ENCODE data around the gene RAET1L. TPM values are rescaled to one million over a fixed set of nuclear protein-coding genes. Genes with fewer than 3 reads are reported as not detected.

The RAET1L gene
- total RNA-seq, 1 experiment from 2014 or later = not detected

DNA sequence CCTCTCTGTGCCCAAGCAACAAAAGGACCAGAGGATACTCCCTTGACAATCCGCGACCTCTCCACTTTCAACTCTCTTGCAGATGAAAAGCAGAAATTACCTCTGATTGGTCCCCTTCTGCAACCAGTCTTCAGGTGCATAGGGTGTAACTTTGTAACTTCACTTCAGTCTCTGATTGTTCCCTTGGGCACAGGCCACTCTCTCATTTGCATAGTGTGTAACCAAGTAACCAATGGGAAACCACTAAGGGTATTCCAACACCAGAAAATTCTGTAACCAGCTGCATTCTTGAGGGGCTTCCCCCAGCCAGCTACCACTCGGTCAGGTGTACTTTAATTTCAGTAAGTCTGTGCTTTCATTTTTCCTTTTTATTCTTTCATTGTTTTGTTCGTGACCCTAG lies 4.4 kb upstream of the RAET1L start:
- Histone ChIP-seq H3K9me3 (ENCODE audit: control insufficient read depth, insufficient read depth, low read depth, low read length) (no peaks in the 10 kb centered on the region), H3K27me3 (ENCODE audit: control insufficient read depth, insufficient read depth, low read length) (peaks cover 10% of the 10 kb centered on the region), H3K27ac (ENCODE audit: low read length) (no peak overlapping the region), H3K36me3 (ENCODE audit: control insufficient read depth, insufficient read depth, low read length) (no peaks in the 10 kb centered on the region), H3K4me1 (ENCODE audit: control insufficient read depth, insufficient read depth, low read length) (peaks cover 8% of the 10 kb centered on the region; the same call in 1 of the 2 replicates), H3K4me3 (ENCODE audit: low read depth in 2 of 2, low read length in 2 of 2) (no peak overlapping the region)
- no TSS peak for BruUV-seq (replicated peaks)
- in situ Hi-C loops (cut with HindIII; ENCODE audit: low pct_unique_long_range_greater_than_20kb, low sequenced_read_pairs) = no loop called here
- DNase-seq (ENCODE audit: low read depth, low spot score) (no peak), ATAC-seq (no peak)
- ChIA-PET CTCF (no interaction called here), POLR2A (no interaction called here)
- TF ChIP-seq SIN3A (IDR thresholded peaks at IDR 0.05; ENCODE audit: borderline replicate concordance, insufficient read depth, low read depth, low read length) (no peak), TCF7L2 (IDR thresholded peaks at IDR 0.05; ENCODE audit: low read depth, low read length) (no peak), POLR2AphosphoS5 (IDR thresholded peaks at IDR 0.05; ENCODE audit: low read depth, low read length) (no peak)
- TF ChIP-seq, protein P1, sequence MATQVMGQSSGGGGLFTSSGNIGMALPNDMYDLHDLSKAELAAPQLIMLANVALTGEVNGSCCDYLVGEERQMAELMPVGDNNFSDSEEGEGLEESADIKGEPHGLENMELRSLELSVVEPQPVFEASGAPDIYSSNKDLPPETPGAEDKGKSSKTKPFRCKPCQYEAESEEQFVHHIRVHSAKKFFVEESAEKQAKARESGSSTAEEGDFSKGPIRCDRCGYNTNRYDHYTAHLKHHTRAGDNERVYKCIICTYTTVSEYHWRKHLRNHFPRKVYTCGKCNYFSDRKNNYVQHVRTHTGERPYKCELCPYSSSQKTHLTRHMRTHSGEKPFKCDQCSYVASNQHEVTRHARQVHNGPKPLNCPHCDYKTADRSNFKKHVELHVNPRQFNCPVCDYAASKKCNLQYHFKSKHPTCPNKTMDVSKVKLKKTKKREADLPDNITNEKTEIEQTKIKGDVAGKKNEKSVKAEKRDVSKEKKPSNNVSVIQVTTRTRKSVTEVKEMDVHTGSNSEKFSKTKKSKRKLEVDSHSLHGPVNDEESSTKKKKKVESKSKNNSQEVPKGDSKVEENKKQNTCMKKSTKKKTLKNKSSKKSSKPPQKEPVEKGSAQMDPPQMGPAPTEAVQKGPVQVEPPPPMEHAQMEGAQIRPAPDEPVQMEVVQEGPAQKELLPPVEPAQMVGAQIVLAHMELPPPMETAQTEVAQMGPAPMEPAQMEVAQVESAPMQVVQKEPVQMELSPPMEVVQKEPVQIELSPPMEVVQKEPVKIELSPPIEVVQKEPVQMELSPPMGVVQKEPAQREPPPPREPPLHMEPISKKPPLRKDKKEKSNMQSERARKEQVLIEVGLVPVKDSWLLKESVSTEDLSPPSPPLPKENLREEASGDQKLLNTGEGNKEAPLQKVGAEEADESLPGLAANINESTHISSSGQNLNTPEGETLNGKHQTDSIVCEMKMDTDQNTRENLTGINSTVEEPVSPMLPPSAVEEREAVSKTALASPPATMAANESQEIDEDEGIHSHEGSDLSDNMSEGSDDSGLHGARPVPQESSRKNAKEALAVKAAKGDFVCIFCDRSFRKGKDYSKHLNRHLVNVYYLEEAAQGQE (IDR thresholded peaks at IDR 0.05; ENCODE audit: insufficient read depth in 1 of 2, low read depth in 2 of 2, low read length in 1 of 2) = no peak
- intact Hi-C loops (cut with micrococcal nuclease; ENCODE audit: unreplicated experiment) = no loop called here

DNA sequence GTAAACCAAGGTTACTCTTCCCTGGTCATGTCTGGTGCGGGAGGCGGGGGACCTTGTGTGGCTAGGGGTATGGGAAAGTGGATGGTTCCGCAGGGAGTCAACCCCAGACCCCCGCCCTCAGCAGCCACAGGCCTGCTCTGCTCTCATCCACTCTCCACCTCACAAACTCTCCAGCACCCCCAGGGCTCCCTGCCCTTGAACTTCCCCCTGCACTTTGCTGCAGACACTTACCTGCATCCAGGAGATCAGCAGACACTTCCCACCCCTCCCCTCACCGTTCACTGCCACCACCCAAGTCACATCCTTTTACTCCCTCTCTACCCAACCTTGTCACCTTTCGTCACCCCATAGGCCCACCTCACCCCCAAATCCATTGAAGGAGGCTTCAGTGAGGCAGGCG lies 3.9 kb upstream of the RAET1L start:
- TF ChIP-seq, protein P1 (IDR thresholded peaks at IDR 0.05; ENCODE audit: insufficient read depth in 1 of 2, low read depth in 2 of 2, low read length in 1 of 2) = no peak
- TF ChIP-seq, protein P2, sequence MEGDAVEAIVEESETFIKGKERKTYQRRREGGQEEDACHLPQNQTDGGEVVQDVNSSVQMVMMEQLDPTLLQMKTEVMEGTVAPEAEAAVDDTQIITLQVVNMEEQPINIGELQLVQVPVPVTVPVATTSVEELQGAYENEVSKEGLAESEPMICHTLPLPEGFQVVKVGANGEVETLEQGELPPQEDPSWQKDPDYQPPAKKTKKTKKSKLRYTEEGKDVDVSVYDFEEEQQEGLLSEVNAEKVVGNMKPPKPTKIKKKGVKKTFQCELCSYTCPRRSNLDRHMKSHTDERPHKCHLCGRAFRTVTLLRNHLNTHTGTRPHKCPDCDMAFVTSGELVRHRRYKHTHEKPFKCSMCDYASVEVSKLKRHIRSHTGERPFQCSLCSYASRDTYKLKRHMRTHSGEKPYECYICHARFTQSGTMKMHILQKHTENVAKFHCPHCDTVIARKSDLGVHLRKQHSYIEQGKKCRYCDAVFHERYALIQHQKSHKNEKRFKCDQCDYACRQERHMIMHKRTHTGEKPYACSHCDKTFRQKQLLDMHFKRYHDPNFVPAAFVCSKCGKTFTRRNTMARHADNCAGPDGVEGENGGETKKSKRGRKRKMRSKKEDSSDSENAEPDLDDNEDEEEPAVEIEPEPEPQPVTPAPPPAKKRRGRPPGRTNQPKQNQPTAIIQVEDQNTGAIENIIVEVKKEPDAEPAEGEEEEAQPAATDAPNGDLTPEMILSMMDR (IDR thresholded peaks at IDR 0.05) = no peak
- TF ChIP-seq SIN3A (IDR thresholded peaks at IDR 0.05; ENCODE audit: borderline replicate concordance, insufficient read depth, low read depth, low read length) (no peak), TCF7L2 (IDR thresholded peaks at IDR 0.05; ENCODE audit: low read depth, low read length) (no peak), POLR2AphosphoS5 (IDR thresholded peaks at IDR 0.05; ENCODE audit: low read depth, low read length) (no peak)
- ATAC-seq (no peak), DNase-seq (ENCODE audit: low read depth, low spot score) (no peak)
- intact Hi-C loops (cut with micrococcal nuclease; ENCODE audit: unreplicated experiment) = no loop called here
- Histone ChIP-seq H3K4me1 (ENCODE audit: control insufficient read depth, insufficient read depth, low read length) (peaks cover 8% of the 10 kb centered on the region; the same call in 1 of the 2 replicates), H3K4me3 (ENCODE audit: low read depth in 2 of 2, low read length in 2 of 2) (no peak overlapping the region), H3K27ac (ENCODE audit: low read length) (no peak overlapping the region), H3K9me3 (ENCODE audit: control insufficient read depth, insufficient read depth, low read depth, low read length) (no peaks in the 10 kb centered on the region), H3K36me3 (ENCODE audit: control insufficient read depth, insufficient read depth, low read length) (no peaks in the 10 kb centered on the region), H3K27me3 (ENCODE audit: control insufficient read depth, insufficient read depth, low read length) (peaks cover 8% of the 10 kb centered on the region)
- in situ Hi-C loops (cut with HindIII; ENCODE audit: low pct_unique_long_range_greater_than_20kb, low sequenced_read_pairs) = no loop called here
- POLR2A ChIA-PET = no interaction called here
- CTCF ChIA-PET = no interaction called here
- BruUV-seq (replicated peaks) = no TSS peak

Data from Panc1 (cell line).